Mucosa of descending colon (tissue), 3 donors: ENCODE measurements around the gene LONRF2. TPM values are rescaled to one million over a fixed set of nuclear protein-coding genes. Genes with fewer than 3 reads are reported as not detected.

Source experiments
- ATAC-seq: fragments of 200-7000 bp; cut with Tn5 transposase; one replicate; pipeline ENCODE4 v1.9.1; 2020; ENCODE audit warnings: mild to moderate bottlenecking, moderate library complexity
- DNase-seq, 3 donors: peaks; one replicate each; pipeline ENCODE4 v3.0.0-alpha.2; 2020
- H3K36me3 ChIP-seq: fragments of 200-600 bp; one replicate; pipeline ENCODE4 v1.8.0; 2021; ENCODE audit warnings: low read depth, mild to moderate bottlenecking
- H3K4me1 ChIP-seq: fragments of 200-600 bp; one replicate; pipeline ENCODE4 v1.8.0; 2021; ENCODE audit warnings: low read depth, mild to moderate bottlenecking
- H3K4me3 ChIP-seq: fragments of 200-600 bp; one replicate; pipeline ENCODE4 v1.8.0; 2021; ENCODE audit warnings: mild to moderate bottlenecking
- H3K9me3 ChIP-seq: fragments of 200-600 bp; one replicate; pipeline ENCODE4 v1.8.0; 2021; ENCODE audit warnings: mild to moderate bottlenecking
- CTCF ChIP-seq: fragments of 200-600 bp; IDR thresholded peaks from one replicate; pipeline ENCODE4 v1.8.0; 2022; ENCODE audit warnings: antibody characterized with exemption, mild to moderate bottlenecking
- intact Hi-C, 2 donors: fragments of 100-400 bp; cut with DNase I in 1 of 2; cut with micrococcal nuclease in 1 of 2; formaldehyde crosslinking; loops; one replicate each; pipeline versions ENCODE4 v1.11.0 to v1.11.1; 2022; cut with DNase I, micrococcal nuclease
- total RNA-seq, 3 donors: library from RNA; stranded (reverse); fragmentation: NEBNext Ultra II Directional in 2 of 3; extraction: Animal tissue kit (Norgen Biotek cat#: 25700) in 2 of 3; gene quantifications; one replicate each; pipeline versions ENCODE4 v1.2.1 to v1.2.4, GENCODE V29; 2021 to 2023
- donor health status: DM: no; HTN: no; CAD: no; lungs with moderate emphysema.
- donor health status: DM: no; HTN: no; CAD: no.
- donor health status: DM: no; HTN: yes; CAD: no.

The LONRF2 gene
- total RNA-seq, 3 donors from 2014 or later = 0.41 to 19.9 (median 0.67) TPM

DNA sequence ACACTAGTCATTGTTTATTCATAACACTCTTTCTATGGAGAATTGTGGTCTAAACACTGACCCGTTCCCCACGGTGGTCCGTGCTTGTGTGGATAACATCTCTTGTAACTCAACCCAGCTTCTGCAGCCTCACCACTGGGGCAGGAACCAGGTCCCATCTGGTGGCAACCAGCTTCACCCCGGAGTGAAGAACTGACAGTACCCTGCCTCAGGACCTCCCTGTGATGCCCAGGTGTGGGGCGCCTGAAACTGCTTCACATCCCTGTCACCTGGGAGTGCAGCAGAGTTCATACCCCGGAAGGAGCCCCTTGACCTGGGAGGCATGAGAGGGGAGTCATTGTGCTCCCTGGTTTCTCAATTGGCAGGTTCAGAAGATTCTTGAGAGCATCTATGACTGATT, 81.1 kb downstream of the LONRF2 start:
- no peaks in the 10 kb centered on the region for H3K36me3 ChIP-seq
- no peaks in the 10 kb centered on the region for H3K9me3 ChIP-seq
- ATAC-seq = no peak
- no peaks in the 10 kb centered on the region for H3K4me1 ChIP-seq
- no peak overlapping the region for H3K4me3 ChIP-seq
- no peak for TF ChIP-seq CTCF
- no peak for DNase-seq
- intact Hi-C loops = loop anchor here in 1 of 2 donors (10.0 kb wide), 1 partner anchor 686 kb away; no protein-coding TSS in a partner anchor

- Histone ChIP-seq H3K36me3 (no peaks in the 10 kb centered on the region), H3K9me3 (no peaks in the 10 kb centered on the region), H3K4me1 (no peaks in the 10 kb centered on the region), H3K4me3 (no peak overlapping the region)
- ATAC-seq (no peak), DNase-seq (no peak)
- TF ChIP-seq CTCF = no peak
- intact Hi-C loops = loop anchor here in 1 of 2 donors (10.0 kb wide), 1 partner anchor 686 kb away; no protein-coding TSS in a partner anchor
These were observed 81.9 kb downstream of the LONRF2 start for GRCh38 chr2:100240386-100240785.

DNA sequence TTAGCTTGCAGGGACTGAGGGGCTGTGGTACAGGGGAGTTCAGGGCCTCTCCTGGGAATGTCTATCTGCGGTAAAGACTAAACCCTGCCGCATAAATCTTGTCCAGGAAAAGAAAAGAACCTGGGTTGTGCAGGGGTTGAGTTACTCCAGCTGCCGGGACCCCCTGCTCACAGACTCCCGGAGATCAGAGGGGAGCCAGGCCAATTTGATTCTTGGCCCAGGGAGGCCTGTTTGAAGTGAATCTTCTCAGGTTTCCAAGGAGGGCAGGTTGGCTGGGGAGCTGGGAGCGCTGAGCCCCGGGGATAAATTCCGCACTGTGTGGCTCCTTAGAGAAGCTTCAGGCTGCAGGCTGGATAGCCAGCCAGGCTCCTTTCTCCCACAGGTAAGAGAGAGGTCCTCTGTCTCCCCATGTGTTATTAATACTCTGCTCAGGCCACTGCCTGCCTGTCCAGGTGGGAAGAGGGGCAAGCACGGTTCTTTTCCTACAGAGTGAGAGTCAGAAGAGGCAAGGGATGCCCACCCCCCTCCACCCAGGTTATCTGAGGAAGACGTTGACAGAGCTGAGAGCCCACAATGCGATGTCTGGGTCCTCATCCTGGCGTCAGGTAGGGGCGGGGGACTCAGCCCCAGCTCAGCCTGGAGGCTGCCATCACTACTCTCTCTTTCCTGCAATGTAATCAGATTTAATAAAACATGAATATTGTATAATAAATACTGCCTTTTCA, 82.7 kb downstream of the LONRF2 start:
- Histone ChIP-seq H3K36me3 (no peaks in the 10 kb centered on the region), H3K9me3 (no peaks in the 10 kb centered on the region), H3K4me1 (no peaks in the 10 kb centered on the region), H3K4me3 (no peak overlapping the region)
- intact Hi-C loops = loop anchor here in 1 of 2 donors (10.0 kb wide), 1 partner anchor 685 kb away; no protein-coding TSS in a partner anchor
- ATAC-seq (no peak), DNase-seq (no peak)
- no peak for TF ChIP-seq CTCF

DNA sequence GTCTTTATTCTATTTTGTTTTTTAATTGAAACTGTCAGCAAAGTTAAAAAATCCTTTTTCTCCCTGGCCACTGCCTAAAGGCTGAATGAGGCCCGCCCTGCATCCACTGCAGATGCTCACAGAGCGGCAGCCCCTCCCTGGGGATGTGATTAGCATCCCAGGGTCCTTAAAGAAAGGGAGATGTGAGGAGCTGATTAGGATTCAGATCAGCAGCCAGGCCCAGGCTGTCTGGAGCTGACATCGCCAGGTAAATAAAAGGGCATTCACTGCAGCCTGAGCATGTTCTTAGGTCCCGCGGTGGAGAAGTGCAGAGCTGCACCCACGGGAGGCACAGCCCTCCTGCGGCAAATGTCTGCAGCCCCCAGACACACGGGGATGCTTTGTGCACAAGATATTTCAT, 83.8 kb downstream of the LONRF2 start:
- no peaks in the 10 kb centered on the region for H3K4me1 ChIP-seq
- no peaks in the 10 kb centered on the region for H3K9me3 ChIP-seq
- ATAC-seq = no peak
- no peak for DNase-seq
- H3K36me3 ChIP-seq = no peaks in the 10 kb centered on the region
- intact Hi-C loops = no loop called here
- H3K4me3 ChIP-seq = no peak overlapping the region
- no peak for TF ChIP-seq CTCF

- ATAC-seq (no peak), DNase-seq (no peak)
- no peak for TF ChIP-seq CTCF
- Histone ChIP-seq H3K4me1 (no peaks in the 10 kb centered on the region), H3K4me3 (no peak overlapping the region), H3K9me3 (no peaks in the 10 kb centered on the region), H3K36me3 (no peaks in the 10 kb centered on the region)
- intact Hi-C loops = no loop called here
These were observed 84.5 kb downstream of the LONRF2 start for GRCh38 chr2:100237770-100238169.
